CD4-positive, CD25-positive, alpha-beta regulatory T cell (primary cell): ENCODE measurements around the gene SEZ6L. TPM values are rescaled to one million over a fixed set of nuclear protein-coding genes. Genes with fewer than 3 reads are reported as not detected.
A peak's percentile ranks its signal among the peaks of the same experiment; 100 is the strongest.

ENCODE experiments used
- ATAC-seq, 2 donors: fragments of 150-1000 bp; cut with Tn5 transposase; one replicate each; pipeline ENCODE4 v1.10.0; 2021; ENCODE audit warnings: low read depth in 2 of 2, moderate number of reproducible peaks in 2 of 2, moderate library complexity in 1 of 2
- DNase-seq, 3 donors: peaks; one replicate each; pipeline versions ENCODE4 v3.0.0 to v3.0.0-alpha.2; 2012 to 2022; ENCODE audit warnings: mixed read lengths in 1 of 3
- H3K27ac ChIP-seq: one replicate; pipeline ENCODE4 v1.7.0; 2013; ENCODE audit warnings: mild to moderate bottlenecking, low read length; ENCODE audit not compliant: insufficient read depth, poor library complexity, severe bottlenecking
- H3K27me3 ChIP-seq: one replicate; pipeline ENCODE4 v1.7.0; 2013; ENCODE audit warnings: low read length; ENCODE audit not compliant: control insufficient read depth, insufficient read depth
- H3K36me3 ChIP-seq: one replicate; pipeline ENCODE4 v1.7.0; 2013; ENCODE audit warnings: mild to moderate bottlenecking, low read length, moderate library complexity; ENCODE audit not compliant: control insufficient read depth, insufficient read depth
- H3K4me1 ChIP-seq: 2 replicates; pipeline ENCODE4 v1.7.0; 2013; ENCODE audit warnings: mild to moderate bottlenecking, low read length; ENCODE audit not compliant: insufficient read depth, control insufficient read depth, poor library complexity, severe bottlenecking
- H3K4me3 ChIP-seq: one replicate; pipeline ENCODE4 v1.7.0; 2013; ENCODE audit warnings: low read depth, mild to moderate bottlenecking, low read length, moderate library complexity
- H3K9me3 ChIP-seq, 2 experiments: 1 replicate in 1 of 2; 2 replicates in 1 of 2; pipeline ENCODE4 v1.7.0; 2013; ENCODE audit warnings: low read length in 2 of 2, mild to moderate bottlenecking in 1 of 2, moderate library complexity in 1 of 2; ENCODE audit not compliant: control insufficient read depth in 2 of 2
- H3K27ac Mint-ChIP-seq, 3 donors: one replicate each; pipeline ENCODE4 v1.8.0; 2020 to 2022; ENCODE audit warnings: mild to moderate bottlenecking in 3 of 3, mixed read lengths in 3 of 3, moderate library complexity in 2 of 3
- H3K27me3 Mint-ChIP-seq: one replicate; pipeline ENCODE4 v1.8.0; 2022; ENCODE audit warnings: mild to moderate bottlenecking, mixed read lengths
- H3K36me3 Mint-ChIP-seq: one replicate; pipeline ENCODE4 v1.8.0; 2020; ENCODE audit warnings: mixed read lengths
- H3K4me1 Mint-ChIP-seq, 4 donors: one replicate each; pipeline ENCODE4 v1.8.0; 2020 to 2022; ENCODE audit warnings: mixed read lengths in 4 of 4, mild to moderate bottlenecking in 1 of 4
- H3K4me3 Mint-ChIP-seq, 4 donors: one replicate each; pipeline ENCODE4 v1.8.0; 2020 to 2022; ENCODE audit warnings: mild to moderate bottlenecking in 4 of 4, mixed read lengths in 4 of 4, moderate library complexity in 3 of 4
- H3K9me3 Mint-ChIP-seq, 7 donors: one replicate each; pipeline ENCODE4 v1.8.0; 2020 to 2022; ENCODE audit warnings: mixed read lengths in 7 of 7, mild to moderate bottlenecking in 3 of 7, moderate library complexity in 2 of 7
- polyA plus RNA-seq, 4 donors: library from polyadenylated mRNA; unstranded; fragments of 300-500 nt; fragmentation: Illumina TruSeq; gene quantifications; one replicate each; pipeline ENCODE4 v1.2.3, GENCODE V29; 2021
- total RNA-seq: library from RNA; stranded (reverse); gene quantifications from one replicate; pipeline ENCODE4 v1.2.3, GENCODE V29; 2022

SEZ6L gene
- total and polyA plus RNA-seq, 5 donors from 2014 or later = not detected

GRCh38 chr22:26251869-26252268 is 82.6 kb downstream of the SEZ6L start:
- peaks cover 3% of the 10 kb centered on the region for H3K27me3 ChIP-seq
- no peaks in the 10 kb centered on the region for H3K36me3 Mint-ChIP-seq
- H3K4me3 Mint-ChIP-seq = no peak overlapping the region
- no peaks in the 10 kb centered on the region for H3K4me1 Mint-ChIP-seq
- H3K4me3 ChIP-seq = no peak overlapping the region
- no peaks in the 10 kb centered on the region for H3K4me1 ChIP-seq
- ATAC-seq = no peak
- no peak for DNase-seq
- no peaks in the 10 kb centered on the region for H3K36me3 ChIP-seq
- peaks cover 0 to 7% (median 3%) of the 10 kb centered on the region in 7 donors for H3K9me3 Mint-ChIP-seq
- no peaks in the 10 kb centered on the region for H3K9me3 ChIP-seq
- peaks cover 11% of the 10 kb centered on the region for H3K27me3 Mint-ChIP-seq
- H3K27ac Mint-ChIP-seq = no peak overlapping the region
- H3K27ac ChIP-seq = no peak overlapping the region

GRCh38 chr22:26259510-26259909 is 90.2 kb downstream of the SEZ6L start:
- DNase-seq = peak in 1 of 3 donors; percentile 15
- Histone ChIP-seq H3K27me3 (peaks cover 6% of the 10 kb centered on the region), H3K27ac (no peak overlapping the region), H3K9me3 (no peaks in the 10 kb centered on the region), H3K4me3 (no peak overlapping the region), H3K36me3 (no peaks in the 10 kb centered on the region), H3K4me1 (no peaks in the 10 kb centered on the region)
- no peak for ATAC-seq
- Mint-ChIP-seq H3K4me3 (no peak overlapping the region), H3K9me3 (peaks cover 0 to 4% (median 1%) of the 10 kb centered on the region in 7 donors), H3K27me3 (peaks cover 24% of the 10 kb centered on the region), H3K4me1 (no peaks in the 10 kb centered on the region), H3K36me3 (no peaks in the 10 kb centered on the region), H3K27ac (no peak overlapping the region)

- H3K4me3 ChIP-seq = no peak overlapping the region
- DNase-seq (no peak), ATAC-seq (no peak)
- H3K27ac ChIP-seq = no peak overlapping the region
- H3K9me3 ChIP-seq = no peaks in the 10 kb centered on the region
- no peaks in the 10 kb centered on the region for H3K4me1 ChIP-seq
- Mint-ChIP-seq H3K27me3 (peaks cover 10% of the 10 kb centered on the region), H3K9me3 (peaks cover 0 to 4% (median 0%) of the 10 kb centered on the region in 7 donors), H3K27ac (no peak overlapping the region), H3K4me1 (no peaks in the 10 kb centered on the region), H3K4me3 (no peak overlapping the region), H3K36me3 (no peaks in the 10 kb centered on the region)
- H3K36me3 ChIP-seq = no peaks in the 10 kb centered on the region
- peaks cover 3% of the 10 kb centered on the region for H3K27me3 ChIP-seq
Observed at GRCh38 chr22:26264162-26264561, 94.9 kb downstream of the SEZ6L start.

- no peaks in the 10 kb centered on the region for H3K36me3 Mint-ChIP-seq
Observed at GRCh38 chr22:26265281-26265680, 96.0 kb downstream of the SEZ6L start.

GRCh38 chr22:26265909-26266308 is 96.6 kb downstream of the SEZ6L start:
- ATAC-seq = no peak
- Mint-ChIP-seq H3K9me3 (no peaks in the 10 kb centered on the region), H3K27me3 (peaks cover 5% of the 10 kb centered on the region)

More at GRCh38 chr22:26265281-26265680, 96.0 kb downstream of the SEZ6L start:
- H3K9me3 ChIP-seq = no peaks in the 10 kb centered on the region
- H3K9me3 Mint-ChIP-seq = peaks cover 0 to 4% (median 0%) of the 10 kb centered on the region in 7 donors
- no peak overlapping the region for H3K4me3 Mint-ChIP-seq
- H3K4me1 ChIP-seq = no peaks in the 10 kb centered on the region
- ATAC-seq = no peak
- no peak overlapping the region for H3K27ac ChIP-seq
- H3K27me3 Mint-ChIP-seq = peaks cover 9% of the 10 kb centered on the region
- no peak overlapping the region for H3K4me3 ChIP-seq
- no peak overlapping the region for H3K27ac Mint-ChIP-seq
- DNase-seq = no peak
- H3K36me3 ChIP-seq = no peaks in the 10 kb centered on the region
- peaks cover 3% of the 10 kb centered on the region for H3K27me3 ChIP-seq
- H3K4me1 Mint-ChIP-seq = no peaks in the 10 kb centered on the region

GRCh38 chr22:26267856-26268255 is 98.6 kb downstream of the SEZ6L start:
- no peak overlapping the region for H3K4me3 Mint-ChIP-seq
- H3K27ac Mint-ChIP-seq = no peak overlapping the region
- peaks cover 5% of the 10 kb centered on the region for H3K27me3 ChIP-seq
- H3K36me3 ChIP-seq = no peaks in the 10 kb centered on the region
- H3K27me3 Mint-ChIP-seq = peaks cover 5% of the 10 kb centered on the region
- no peaks in the 10 kb centered on the region for H3K4me1 Mint-ChIP-seq
- no peaks in the 10 kb centered on the region for H3K9me3 Mint-ChIP-seq
- H3K27ac ChIP-seq = no peak overlapping the region
- no peak for ATAC-seq
- no peak for DNase-seq
- H3K9me3 ChIP-seq = no peaks in the 10 kb centered on the region
- H3K4me3 ChIP-seq = no peak overlapping the region
- H3K36me3 Mint-ChIP-seq = no peaks in the 10 kb centered on the region
- no peaks in the 10 kb centered on the region for H3K4me1 ChIP-seq

More at GRCh38 chr22:26265909-26266308, 96.6 kb downstream of the SEZ6L start:
- Mint-ChIP-seq H3K36me3 (no peaks in the 10 kb centered on the region), H3K27ac (no peak overlapping the region), H3K4me3 (no peak overlapping the region), H3K4me1 (no peaks in the 10 kb centered on the region)
- no peaks in the 10 kb centered on the region for H3K9me3 ChIP-seq
- no peak overlapping the region for H3K27ac ChIP-seq
- no peak for DNase-seq
- H3K4me1 ChIP-seq = no peaks in the 10 kb centered on the region
- no peaks in the 10 kb centered on the region for H3K36me3 ChIP-seq
- H3K4me3 ChIP-seq = no peak overlapping the region
- peaks cover 3% of the 10 kb centered on the region for H3K27me3 ChIP-seq

GRCh38 chr22:26269572-26269971 is 100.3 kb downstream of the SEZ6L start:
- no peaks in the 10 kb centered on the region for H3K9me3 ChIP-seq
- no peaks in the 10 kb centered on the region for H3K4me1 Mint-ChIP-seq
- ATAC-seq = no peak
- no peaks in the 10 kb centered on the region for H3K4me1 ChIP-seq
- H3K27ac Mint-ChIP-seq = no peak overlapping the region
- H3K27me3 ChIP-seq = peaks cover 2% of the 10 kb centered on the region
- no peak overlapping the region for H3K4me3 ChIP-seq
- H3K4me3 Mint-ChIP-seq = no peak overlapping the region
- no peak for DNase-seq
- peaks cover 9% of the 10 kb centered on the region for H3K27me3 Mint-ChIP-seq
- no peaks in the 10 kb centered on the region for H3K9me3 Mint-ChIP-seq
- H3K27ac ChIP-seq = no peak overlapping the region
- no peaks in the 10 kb centered on the region for H3K36me3 ChIP-seq
- H3K36me3 Mint-ChIP-seq = no peaks in the 10 kb centered on the region

GRCh38 chr22:26271427-26271826 is 102.2 kb downstream of the SEZ6L start:
- H3K4me3 ChIP-seq = no peak overlapping the region
- no peaks in the 10 kb centered on the region for H3K9me3 Mint-ChIP-seq
- no peak overlapping the region for H3K27ac Mint-ChIP-seq
- H3K4me1 ChIP-seq = no peaks in the 10 kb centered on the region
- H3K4me3 Mint-ChIP-seq = no peak overlapping the region
- peaks cover 9% of the 10 kb centered on the region for H3K27me3 Mint-ChIP-seq
- ATAC-seq = no peak
- H3K9me3 ChIP-seq = no peaks in the 10 kb centered on the region
- H3K27ac ChIP-seq = no peak overlapping the region
- no peaks in the 10 kb centered on the region for H3K36me3 Mint-ChIP-seq
- H3K36me3 ChIP-seq = no peaks in the 10 kb centered on the region
- H3K27me3 ChIP-seq = peaks cover 2% of the 10 kb centered on the region
- DNase-seq = no peak
- H3K4me1 Mint-ChIP-seq = no peaks in the 10 kb centered on the region
